OCI-LY7 (cell line): ENCODE measurements around the gene FHIT. TPM values are rescaled to one million over a fixed set of nuclear protein-coding genes. Genes with fewer than 3 reads are reported as not detected.

Experiments
- BruUV-seq: library from RNA; stranded (reverse); fragments of 400-500 nt; replicated peaks from 2 replicates; lab custom pipeline; 2021; lab: Mats Ljungman, UMichigan
- CTCF ChIA-PET: fragments of 300-600 bp; sonication (Branson Sonifier 250); formaldehyde crosslinking; loops from one replicate; lab custom pipeline; 2022; ENCODE audit warnings: antibody characterized with exemption; ENCODE audit not compliant: unreplicated experiment; lab: Charles Lee
- POLR2A ChIA-PET: fragments of 300-600 bp; sonication (Branson Sonifier 250); formaldehyde crosslinking; loops from one replicate; lab custom pipeline; 2022; ENCODE audit warnings: antibody characterized with exemption; lab: Charles Lee
- DNase-seq: peaks from one replicate; pipeline ENCODE4 v3.0.0-alpha.2; 2015; ENCODE audit warnings: low spot score
- H2AFZ ChIP-seq: fragments of 200-600 bp; sonication (generic), shearing (Covaris generic); 2 replicates; pipeline ENCODE4 v1.6.1; 2014; ENCODE audit warnings: mild to moderate bottlenecking, antibody characterized with exemption, low read length, moderate library complexity
- H3K27ac ChIP-seq: fragments of 200-600 bp; sonication (generic); 2 replicates; pipeline ENCODE4 v1.5.1; 2014; ENCODE audit warnings: mixed run types, low read depth, mild to moderate bottlenecking, moderate library complexity, low read length, inconsistent platforms; ENCODE audit not compliant: poor library complexity, severe bottlenecking
- H3K36me3 ChIP-seq: fragments of 200-600 bp; sonication (generic); 2 replicates; pipeline ENCODE4 v1.6.1; 2014; ENCODE audit warnings: mild to moderate bottlenecking, antibody characterized with exemption, low read length, moderate library complexity, mixed read lengths; ENCODE audit not compliant: insufficient read depth
- H3K4me1 ChIP-seq: fragments of 200-600 bp; sonication (generic); 2 replicates; pipeline ENCODE4 v1.5.1; 2014; ENCODE audit warnings: mild to moderate bottlenecking, low read length; ENCODE audit not compliant: insufficient read depth, poor library complexity, severe bottlenecking
- H3K4me2 ChIP-seq: fragments of 200-600 bp; sonication (generic); 2 replicates; pipeline ENCODE4 v1.6.1; 2014; ENCODE audit warnings: mild to moderate bottlenecking, low read length
- H3K4me3 ChIP-seq: fragments of 200-600 bp; sonication (generic); 2 replicates; pipeline ENCODE4 v1.5.1; 2014; ENCODE audit warnings: mild to moderate bottlenecking, low read depth, low read length; ENCODE audit not compliant: poor library complexity, severe bottlenecking
- H3K79me2 ChIP-seq: fragments of 200-600 bp; sonication (generic); 2 replicates; pipeline ENCODE4 v1.6.1; 2016; ENCODE audit warnings: low read depth, mild to moderate bottlenecking, low read length, moderate library complexity, mixed read lengths; ENCODE audit not compliant: insufficient read depth
- H3K9me2 ChIP-seq: fragments of 200-600 bp; sonication (generic); 2 replicates; pipeline ENCODE4 v1.6.1; 2016; ENCODE audit warnings: mild to moderate bottlenecking, low read length, mixed read lengths; ENCODE audit not compliant: insufficient read depth
- H3K9me3 ChIP-seq: fragments of 200-600 bp; sonication (generic); 2 replicates; pipeline ENCODE4 v1.6.1; 2014; ENCODE audit warnings: mild to moderate bottlenecking, mixed run types, low read length, mixed read lengths
- H4K20me1 ChIP-seq: fragments of 200-600 bp; sonication (generic); 2 replicates; pipeline ENCODE4 v1.6.1; 2014; ENCODE audit warnings: mild to moderate bottlenecking, antibody characterized with exemption, low read length, moderate library complexity, mixed read lengths; ENCODE audit not compliant: insufficient read depth
- EZH2phosphoT487 ChIP-seq: fragments of 200-600 bp; sonication (generic); IDR thresholded peaks from 2 replicates; pipeline ENCODE4 v1.6.1; 2018; ENCODE audit warnings: low read depth, borderline replicate concordance, mild to moderate bottlenecking, mixed run types, antibody characterized with exemption, low read length, moderate library complexity, mixed read lengths
- intact Hi-C: fragments of 100-400 bp; cut with micrococcal nuclease; formaldehyde crosslinking; loops from one replicate; pipeline ENCODE4 v1.10.0; 2022; ENCODE audit not compliant: unreplicated experiment
- total RNA-seq, 2 experiments: library from RNA; depleted of rRNA in 1 of 2; stranded (reverse); fragments of >200 nt in 1 of 2; shearing (Covaris generic) in 1 of 2; gene quantifications; 2 replicates each; pipeline ENCODE4 v1.2.3, GENCODE V29; 2014 to 2022
- TF ChIP-seq, protein P1 (sequence below): fragments of 200-600 bp; sonication (generic); conservative IDR thresholded peaks from 2 replicates; pipeline ENCODE4 v1.5.1; 2014; ENCODE audit warnings: mild to moderate bottlenecking, antibody characterized with exemption, low read length, moderate library complexity, mixed read lengths

Gene FHIT
- total RNA-seq, 2 experiments from 2014 or later = 5.0 to 10.9 TPM

- H3K9me3 ChIP-seq = no peaks in the 10 kb centered on the region
- TF ChIP-seq, protein P1, sequence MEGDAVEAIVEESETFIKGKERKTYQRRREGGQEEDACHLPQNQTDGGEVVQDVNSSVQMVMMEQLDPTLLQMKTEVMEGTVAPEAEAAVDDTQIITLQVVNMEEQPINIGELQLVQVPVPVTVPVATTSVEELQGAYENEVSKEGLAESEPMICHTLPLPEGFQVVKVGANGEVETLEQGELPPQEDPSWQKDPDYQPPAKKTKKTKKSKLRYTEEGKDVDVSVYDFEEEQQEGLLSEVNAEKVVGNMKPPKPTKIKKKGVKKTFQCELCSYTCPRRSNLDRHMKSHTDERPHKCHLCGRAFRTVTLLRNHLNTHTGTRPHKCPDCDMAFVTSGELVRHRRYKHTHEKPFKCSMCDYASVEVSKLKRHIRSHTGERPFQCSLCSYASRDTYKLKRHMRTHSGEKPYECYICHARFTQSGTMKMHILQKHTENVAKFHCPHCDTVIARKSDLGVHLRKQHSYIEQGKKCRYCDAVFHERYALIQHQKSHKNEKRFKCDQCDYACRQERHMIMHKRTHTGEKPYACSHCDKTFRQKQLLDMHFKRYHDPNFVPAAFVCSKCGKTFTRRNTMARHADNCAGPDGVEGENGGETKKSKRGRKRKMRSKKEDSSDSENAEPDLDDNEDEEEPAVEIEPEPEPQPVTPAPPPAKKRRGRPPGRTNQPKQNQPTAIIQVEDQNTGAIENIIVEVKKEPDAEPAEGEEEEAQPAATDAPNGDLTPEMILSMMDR = no peak
- no peak for TF ChIP-seq EZH2phosphoT487
- no peak overlapping the region for H3K4me2 ChIP-seq
- DNase-seq = no peak
- H4K20me1 ChIP-seq = no peaks in the 10 kb centered on the region
- BruUV-seq = no TSS peak
- POLR2A ChIA-PET = no interaction called here
- no peak overlapping the region for H3K4me3 ChIP-seq
- H3K36me3 ChIP-seq = no peaks in the 10 kb centered on the region
- CTCF ChIA-PET = no interaction called here
- no peak overlapping the region for H3K27ac ChIP-seq
- H3K4me1 ChIP-seq = no peaks in the 10 kb centered on the region
- H3K9me2 ChIP-seq = no peaks in the 10 kb centered on the region
- H3K79me2 ChIP-seq = no peaks in the 10 kb centered on the region
- no peak overlapping the region for H2AFZ ChIP-seq
- intact Hi-C loops = no loop called here
These were observed 485.5 kb downstream of the FHIT start for GRCh38 chr3:60765776-60766175.

DNA sequence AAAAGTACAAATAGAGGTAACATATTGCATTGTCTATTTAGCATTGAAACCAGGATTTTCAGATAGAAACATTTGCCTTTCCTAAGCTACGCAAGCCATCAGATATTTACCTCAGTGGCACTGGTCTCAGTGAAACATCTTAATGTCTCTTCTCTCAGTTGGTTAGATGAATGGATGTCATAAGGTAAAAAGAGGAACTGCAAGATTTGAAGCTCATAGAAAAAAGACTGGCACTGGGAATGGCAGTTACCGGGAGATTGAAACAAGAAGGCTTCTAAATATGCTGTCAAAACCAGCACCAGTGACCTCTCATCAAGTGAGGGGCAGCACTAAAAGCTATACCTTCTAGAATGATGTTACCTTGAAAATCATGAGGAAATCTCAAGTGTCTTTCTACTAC is 486.4 kb downstream of the FHIT start:
- intact Hi-C loops = no loop called here
- BruUV-seq = no TSS peak
- Histone ChIP-seq H4K20me1 (no peaks in the 10 kb centered on the region), H3K36me3 (no peaks in the 10 kb centered on the region), H3K4me3 (no peak overlapping the region), H3K79me2 (no peaks in the 10 kb centered on the region), H2AFZ (no peak overlapping the region), H3K4me2 (no peak overlapping the region), H3K9me3 (no peaks in the 10 kb centered on the region), H3K4me1 (no peaks in the 10 kb centered on the region), H3K27ac (no peak overlapping the region), H3K9me2 (no peaks in the 10 kb centered on the region)
- no peak for DNase-seq
- TF ChIP-seq, protein P1 = no peak
- no peak for TF ChIP-seq EZH2phosphoT487
- ChIA-PET POLR2A (no interaction called here), CTCF (no interaction called here)

- H2AFZ ChIP-seq = no peak overlapping the region
- no peaks in the 10 kb centered on the region for H4K20me1 ChIP-seq
- CTCF ChIA-PET = no interaction called here
- no peaks in the 10 kb centered on the region for H3K79me2 ChIP-seq
- no peak overlapping the region for H3K4me2 ChIP-seq
- no TSS peak for BruUV-seq
- H3K27ac ChIP-seq = no peak overlapping the region
- intact Hi-C loops = no loop called here
- no peaks in the 10 kb centered on the region for H3K9me3 ChIP-seq
- H3K4me3 ChIP-seq = no peak overlapping the region
- no peaks in the 10 kb centered on the region for H3K9me2 ChIP-seq
- no peaks in the 10 kb centered on the region for H3K36me3 ChIP-seq
- DNase-seq = no peak
- TF ChIP-seq EZH2phosphoT487 = no peak
- TF ChIP-seq, protein P1 = no peak
- H3K4me1 ChIP-seq = no peaks in the 10 kb centered on the region
- POLR2A ChIA-PET = no interaction called here
These were observed 491.1 kb downstream of the FHIT start for GRCh38 chr3:60760145-60760544.
